Activated CD8-positive, alpha-beta memory T cell treated with anti-CD3 and anti-CD28 coated beads, Interleukin-2, amount 50 U/mL, for 1 hour (primary cell): ENCODE data around the gene TMEM151B.
"Not testable (repeated sequence)": the region's sequence is repeated elsewhere in the genome, so short reads cannot be mapped to it uniquely, and the experiment has no call there.

ENCODE experiments used
- DNase-seq: peaks from one replicate; pipeline ENCODE4 v3.0.0-alpha.2; 2020; ENCODE audit errors: extremely low read depth

The TMEM151B gene

DNA sequence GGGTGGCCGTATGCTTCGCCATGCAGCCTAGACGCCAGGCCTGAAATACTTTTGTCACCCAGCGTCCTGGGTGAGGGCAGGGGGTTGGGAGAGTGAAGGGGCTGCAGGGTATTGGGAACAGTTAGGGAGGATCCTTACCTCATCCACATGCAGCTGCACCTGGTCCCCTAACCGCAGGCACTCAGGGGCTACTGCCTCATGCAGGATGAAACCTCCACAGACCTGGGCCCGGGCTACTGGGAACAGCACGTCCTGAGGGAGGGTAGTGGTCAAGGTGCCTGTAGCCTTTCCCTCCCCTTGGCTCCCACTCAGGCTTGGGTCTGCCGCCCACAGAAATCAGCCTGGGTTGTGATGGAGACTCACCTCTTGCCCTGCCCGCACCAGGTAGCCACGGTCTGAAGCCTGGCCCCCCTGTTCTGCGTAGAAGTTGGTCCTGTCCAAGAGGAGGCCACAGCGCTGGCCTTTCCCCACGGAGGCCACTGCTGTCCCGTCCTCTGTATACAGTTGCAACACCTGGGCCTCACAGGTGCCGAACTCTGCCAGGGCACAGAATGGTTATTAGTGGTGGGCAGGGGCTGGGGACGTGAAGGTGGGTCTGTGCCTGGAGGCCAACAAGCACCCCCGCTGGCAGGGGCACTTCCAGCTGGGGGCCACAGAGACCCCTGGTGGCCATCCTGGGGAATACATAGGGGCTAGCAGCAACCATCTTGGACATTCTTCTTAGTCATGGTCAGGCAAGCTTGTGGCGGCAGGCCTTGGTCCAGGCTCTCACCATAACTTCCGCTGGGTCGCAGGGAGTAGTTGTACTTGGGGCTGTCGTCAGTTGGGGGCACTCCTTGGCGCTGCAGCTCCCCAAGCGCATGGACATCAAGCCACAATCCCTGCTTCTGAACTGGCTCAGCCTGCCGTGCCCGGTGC is 34.3 kb downstream of the TMEM151B start:
- DNase-seq, result no peak

GRCh38 chr6:44305200-44305725 is 35.0 kb downstream of the TMEM151B start:
- no peak for DNase-seq

DNA sequence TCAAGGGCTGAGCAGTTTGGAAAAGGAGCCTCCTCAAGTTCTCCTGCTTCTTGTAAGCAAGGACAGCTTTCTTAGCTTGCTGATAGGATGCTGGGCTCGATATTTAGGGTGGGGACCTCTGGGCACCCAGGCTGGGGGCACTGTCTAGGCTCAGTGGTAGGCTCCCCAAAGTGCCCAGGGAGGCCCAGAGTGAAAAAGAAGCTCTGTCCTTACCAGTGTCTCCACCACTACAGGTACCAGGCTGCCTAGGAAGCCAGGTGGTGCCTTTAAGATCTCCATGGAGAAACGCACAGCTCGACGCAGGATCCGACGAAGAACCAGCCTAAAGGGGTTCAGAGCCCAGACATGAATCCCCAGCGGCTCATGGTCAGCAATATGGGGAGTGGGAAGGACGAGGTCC is 36.5 kb downstream of the TMEM151B start:
- no peak for DNase-seq

DNA sequence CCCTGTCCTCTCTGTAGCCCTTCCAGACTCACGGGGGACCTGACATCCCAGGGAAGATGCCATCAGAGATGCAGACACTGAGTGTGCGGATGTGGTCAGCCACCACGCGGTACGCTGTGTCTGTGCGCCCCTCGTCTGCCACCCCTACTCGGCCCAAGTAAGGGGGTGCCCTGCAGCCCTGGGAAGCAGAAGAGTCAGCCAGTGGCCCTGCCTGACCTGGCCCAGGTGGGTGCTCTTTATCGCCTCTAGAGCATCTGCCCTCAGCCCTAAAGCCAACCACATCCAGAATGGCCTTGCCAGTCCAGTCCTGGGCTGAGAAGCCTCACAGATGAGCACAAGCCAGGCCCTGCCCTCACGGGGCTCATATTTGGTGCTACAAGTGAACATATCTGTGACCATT is 37.0 kb downstream of the TMEM151B start:
- DNase-seq, result no peak

- no peak for DNase-seq
Measured at GRCh38 chr6:44309092-44309491, 38.8 kb downstream of the TMEM151B start.

- no peak for DNase-seq
Measured at GRCh38 chr6:44309631-44310030, 39.4 kb downstream of the TMEM151B start.

DNA sequence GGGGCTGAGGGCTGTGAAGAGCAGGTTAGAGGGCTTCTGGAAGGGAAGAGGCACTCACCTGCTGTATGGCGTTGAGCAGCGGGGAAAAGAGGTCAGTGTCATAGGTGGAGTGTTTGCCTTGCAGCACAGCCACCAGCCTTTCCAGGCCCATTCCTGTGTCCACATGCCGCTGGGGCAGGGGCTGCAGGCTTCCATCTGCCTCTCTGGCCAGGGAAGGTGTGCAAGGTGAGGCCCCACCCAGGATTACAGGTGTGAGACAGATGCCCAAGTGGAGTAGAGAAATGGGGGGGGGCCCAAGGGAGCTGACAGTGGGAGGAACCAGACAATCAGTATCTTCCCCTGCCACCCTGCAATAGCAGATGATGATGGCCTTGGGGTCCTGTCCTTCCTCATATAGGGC is 40.0 kb downstream of the TMEM151B start:
- no peak for DNase-seq

- no peak for DNase-seq
Measured at GRCh38 chr6:44311304-44311703, 41.1 kb downstream of the TMEM151B start.

- no peak for DNase-seq
Measured at GRCh38 chr6:44311767-44312166, 41.5 kb downstream of the TMEM151B start.

DNA sequence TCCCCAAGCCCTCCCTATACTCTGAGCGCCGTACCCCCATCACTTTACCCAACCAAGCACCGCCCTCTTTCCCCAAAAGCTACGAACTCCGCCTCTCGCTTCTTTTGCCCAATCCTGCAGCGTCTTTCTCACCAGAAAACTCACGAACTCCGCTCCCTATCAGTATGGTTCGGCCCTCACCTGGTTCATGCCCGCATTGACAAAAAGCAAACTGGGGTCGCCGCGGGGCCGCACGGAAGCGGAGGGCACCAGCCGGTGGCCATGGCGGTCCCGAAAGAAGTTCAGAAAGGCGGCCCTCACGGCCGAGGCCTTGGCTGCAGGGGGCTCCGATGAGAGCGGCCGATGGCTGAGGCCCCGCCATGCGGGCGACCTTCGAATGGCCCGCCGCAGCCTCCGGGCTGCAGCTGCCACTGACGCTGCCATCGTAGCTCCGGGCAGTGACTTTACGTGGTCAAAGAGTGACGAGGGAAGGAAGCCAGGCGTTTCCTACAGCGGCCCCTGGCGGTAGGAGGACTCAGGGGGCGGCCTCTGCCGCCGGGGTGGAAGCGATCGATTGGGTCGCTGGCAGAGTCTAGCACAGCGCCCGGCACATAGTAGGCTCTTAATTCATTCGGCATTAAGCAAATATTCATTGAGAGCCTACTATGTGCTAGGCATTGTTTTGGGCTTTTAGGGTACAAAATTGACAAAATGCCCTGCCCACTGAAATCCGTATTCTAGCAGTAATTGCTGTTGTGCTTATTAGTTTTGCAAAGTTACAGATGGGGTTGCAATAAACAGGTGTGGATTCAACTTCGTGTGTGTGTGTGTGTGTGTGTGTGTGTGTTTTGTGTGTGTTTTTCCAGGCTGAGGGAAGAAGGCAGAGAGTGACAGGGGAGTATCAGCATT is 42.9 kb downstream of the TMEM151B start, which contains the start of gene AARS2:
TSS of gene AARS2 (minus strand) at position 447 of the 888 bp plus-strand sequence. CDS start at position 423, 24 bp downstream.
- peak; percentile 72 for DNase-seq

DNA sequence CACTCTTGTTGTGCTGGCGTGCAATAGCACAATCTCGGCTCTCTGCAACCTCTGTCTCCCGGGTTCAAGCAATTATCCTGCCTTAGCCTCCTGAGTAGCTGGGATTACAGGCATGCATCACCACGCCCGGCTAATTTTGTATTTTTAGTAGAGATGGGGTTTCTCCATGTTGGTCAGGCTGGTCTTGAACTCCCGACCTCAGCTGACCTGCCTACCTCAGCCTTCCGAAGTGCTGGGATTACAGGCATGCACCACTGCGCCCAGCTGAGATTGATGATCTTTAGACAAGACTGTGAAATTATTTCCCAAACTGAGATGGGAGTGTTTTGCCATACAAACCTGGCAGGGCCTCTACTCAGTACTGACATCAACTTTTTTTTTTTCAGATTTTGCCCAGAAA is 44.4 kb downstream of the TMEM151B start:
- DNase-seq, result not testable (repeated sequence)

DNA sequence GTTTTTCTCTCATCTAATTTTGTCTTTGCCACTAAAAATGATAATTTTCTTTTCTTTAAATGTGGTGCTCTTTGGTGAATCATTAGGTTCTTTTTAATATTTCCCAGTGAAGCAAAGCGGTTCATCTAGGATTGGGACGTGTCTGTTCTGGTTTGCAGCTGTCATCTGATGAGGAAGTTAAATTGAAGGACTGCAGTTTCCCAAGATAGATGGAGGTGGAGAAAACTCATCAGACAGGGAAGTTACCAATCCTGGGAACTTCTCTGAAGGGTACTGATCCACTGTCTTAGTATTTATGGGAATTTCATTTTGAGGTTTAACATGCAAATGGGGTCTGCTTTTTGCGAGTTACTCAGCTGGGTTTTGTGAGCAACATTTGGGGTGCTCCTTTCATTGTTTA is 45.3 kb downstream of the TMEM151B start:
- DNase-seq, result no peak

DNA sequence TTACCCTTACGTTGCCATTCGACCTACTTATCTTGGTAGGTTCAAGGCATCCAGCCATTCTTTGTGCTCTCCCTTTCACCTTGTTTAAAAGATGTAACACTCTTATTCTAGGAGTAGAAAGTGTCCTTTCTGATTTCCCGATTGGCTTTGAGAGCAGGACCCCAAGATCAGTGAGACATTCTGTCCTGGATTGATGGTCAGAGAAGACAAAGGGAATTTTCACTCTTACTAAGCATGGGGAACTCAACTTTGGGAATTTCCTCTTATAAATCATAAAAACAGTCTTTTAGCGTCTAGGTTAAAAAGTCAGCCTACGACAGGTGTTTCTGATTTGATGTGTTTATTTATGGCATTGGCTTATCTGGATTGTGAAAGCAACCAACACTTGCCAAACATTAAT is 45.7 kb downstream of the TMEM151B start:
- DNase-seq, result no peak

GRCh38 chr6:44316481-44316880 is 46.2 kb downstream of the TMEM151B start:
- no peak for DNase-seq

DNA sequence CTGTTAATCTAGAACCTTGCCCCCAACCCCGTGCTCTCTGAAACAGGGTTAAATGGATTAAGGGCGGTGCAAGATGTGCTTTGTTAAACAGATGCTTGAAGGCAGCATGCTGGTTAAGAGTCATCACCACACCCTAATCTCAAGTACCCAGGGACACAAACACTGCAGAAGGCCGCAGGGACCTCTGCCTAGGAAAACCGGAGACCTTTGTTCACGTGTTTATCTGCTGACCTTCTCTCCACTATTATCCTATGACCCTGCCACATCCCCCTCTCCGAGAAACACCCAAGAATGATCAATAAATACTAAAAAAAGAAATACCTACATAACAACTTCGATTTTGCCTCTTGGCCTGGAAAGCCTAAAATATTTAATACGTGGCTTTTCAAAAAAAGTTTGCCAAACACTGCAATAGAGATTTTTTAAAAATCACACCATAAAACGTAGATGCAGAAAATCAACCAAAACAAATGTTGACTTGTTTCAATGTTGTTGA is 46.9 kb downstream of the TMEM151B start:
- DNase-seq, result not testable (repeated sequence)

DNA sequence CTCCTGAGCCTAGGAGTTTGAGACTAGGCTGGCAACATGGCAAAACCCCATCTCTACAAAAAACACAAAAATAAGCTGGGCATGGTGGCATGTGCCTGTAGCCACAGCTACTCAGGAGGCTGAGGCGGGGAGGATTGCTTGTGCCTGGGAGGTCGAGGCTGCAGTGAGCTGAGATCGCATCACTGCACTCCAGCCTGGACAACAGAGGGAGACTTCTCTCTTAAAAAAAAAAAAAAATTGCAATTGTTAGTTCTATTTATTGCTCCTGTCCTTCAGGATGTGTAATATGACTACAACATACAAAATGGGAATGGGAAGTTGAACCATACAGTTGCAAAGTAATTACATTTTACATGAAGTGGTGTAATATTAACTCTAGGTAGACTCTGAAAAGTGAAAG is 51.0 kb downstream of the TMEM151B start:
- DNase-seq, result no peak

DNA sequence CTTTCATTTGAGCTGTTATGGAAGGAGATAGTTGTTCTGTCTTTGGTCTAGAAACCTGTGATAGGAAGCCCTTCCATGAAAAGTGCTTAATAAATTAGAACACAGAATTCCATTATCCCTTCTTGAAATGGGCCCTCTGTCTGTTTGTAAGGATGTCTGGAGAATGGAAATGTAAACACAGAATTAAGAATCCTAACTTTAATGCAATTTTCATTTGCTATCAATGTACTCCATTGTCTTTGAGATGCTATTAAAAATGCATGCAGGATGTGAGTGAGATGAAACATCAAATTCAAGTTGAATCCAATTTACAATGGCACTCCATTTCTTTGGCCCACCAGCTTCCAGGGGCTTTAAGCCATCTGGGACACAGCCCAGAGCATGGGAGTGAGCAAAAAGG is 56.8 kb downstream of the TMEM151B start:
- no peak for DNase-seq

GRCh38 chr6:44327760-44328159 is 57.5 kb downstream of the TMEM151B start:
- DNase-seq, result no peak

- DNase-seq, result not testable (repeated sequence)
Measured at GRCh38 chr6:44328203-44328602, 58.0 kb downstream of the TMEM151B start.

- DNase-seq, result no peak
Measured at GRCh38 chr6:44329858-44330257, 59.6 kb downstream of the TMEM151B start.

- DNase-seq, result no peak
Measured at GRCh38 chr6:44332585-44332984, 62.3 kb downstream of the TMEM151B start.

GRCh38 chr6:44333273-44333919 is 63.1 kb downstream of the TMEM151B start:
- no peak for DNase-seq
